Measurements from ENCODE around the gene PKN2. TPM values are rescaled to one million over a fixed set of nuclear protein-coding genes. Genes with fewer than 3 reads are reported as not detected.

Gene PKN2
- 34.6 TPM for total RNA-seq

DNA sequence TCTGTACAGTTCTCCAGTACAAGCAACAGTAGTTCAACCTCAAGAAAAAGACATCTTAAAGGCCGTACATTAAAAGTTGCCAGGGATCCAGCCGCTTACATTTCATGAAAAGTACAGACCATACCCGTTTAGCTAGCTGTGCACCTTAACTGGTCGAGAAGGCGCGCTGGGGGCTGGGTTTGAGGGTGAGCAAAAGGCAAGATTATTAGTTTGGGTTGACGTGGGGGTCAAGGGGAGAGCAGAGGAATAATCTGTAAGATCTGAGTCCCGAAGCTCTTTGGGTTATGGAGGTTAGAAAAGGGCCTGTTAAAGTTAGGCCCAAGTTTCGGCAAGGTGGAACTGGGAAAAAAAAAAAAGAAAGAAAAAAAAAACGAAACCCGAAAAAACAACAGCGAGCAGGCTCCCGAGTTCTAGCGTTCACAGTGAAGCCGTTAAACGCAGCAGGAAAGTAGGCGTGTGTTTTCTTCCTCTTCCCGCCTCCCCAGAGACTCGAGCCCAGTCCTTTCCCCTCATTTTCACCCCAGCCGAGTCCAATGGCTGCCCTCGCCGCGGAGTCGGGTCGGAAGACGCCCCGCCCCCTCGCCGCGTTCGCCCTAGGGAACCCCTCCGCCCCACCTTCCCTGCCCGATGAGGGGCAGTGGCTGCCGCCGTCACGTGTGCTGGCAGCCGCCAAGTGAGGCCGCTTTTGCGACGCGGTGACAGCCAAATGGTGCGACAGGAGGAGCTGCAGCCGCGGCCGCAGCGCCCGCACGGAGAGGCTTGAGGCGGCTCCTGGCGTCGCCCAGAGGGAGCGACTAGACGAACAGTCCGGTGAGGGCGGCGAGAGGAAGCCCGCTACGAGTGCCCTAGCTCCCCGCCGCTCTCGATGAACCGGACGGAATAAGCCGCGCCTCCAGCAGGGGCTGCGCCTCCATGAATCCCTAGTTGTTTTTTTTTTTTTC, at the start of gene PKN2:
Gene PKN2 (plus strand): TSS at position 733 of the 941 bp plus-strand sequence. CDS start 308 bp downstream, outside the sequence.
- peak; percentile 98 for DNase-seq (ENCODE audit: low spot score)

DNA sequence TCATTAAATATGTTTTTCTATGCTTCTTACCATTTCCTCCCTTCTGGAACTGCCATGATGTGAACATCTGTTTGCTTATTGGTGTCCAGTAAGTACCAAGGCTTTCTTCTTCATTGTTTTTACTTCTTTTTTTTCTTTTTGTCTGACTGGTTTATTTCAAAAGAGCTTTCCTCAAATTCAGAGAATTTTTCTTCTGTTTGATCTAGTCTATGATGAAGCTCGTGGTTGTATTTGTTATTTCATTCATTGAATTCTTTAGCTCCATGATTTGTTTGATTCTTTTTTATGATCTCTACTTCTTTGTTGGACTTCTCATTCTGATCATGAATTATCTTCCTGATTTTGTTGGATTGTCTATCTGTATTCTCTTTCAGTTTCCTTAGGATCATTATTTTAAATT, 49.5 kb upstream of the PKN2 start:
- no peak for DNase-seq (ENCODE audit: low spot score)

DNA sequence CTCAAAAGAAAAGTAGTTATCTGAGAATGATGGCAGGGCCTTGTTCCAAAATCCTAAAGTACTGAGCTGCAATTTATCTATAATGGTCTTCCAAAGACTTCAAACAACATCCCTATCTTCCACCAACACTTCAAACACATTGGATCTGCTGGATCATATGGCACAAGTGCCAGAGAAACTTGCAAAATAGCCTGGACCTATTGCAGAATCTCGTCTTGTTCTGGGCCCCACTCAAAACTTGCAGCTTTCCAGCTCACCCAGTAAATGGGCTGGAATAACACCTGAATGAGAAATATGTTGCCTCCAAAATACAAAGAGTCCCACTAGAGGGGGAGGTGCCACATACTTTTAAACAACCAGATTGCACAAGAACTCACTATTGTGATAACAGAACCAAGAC, 44.0 kb upstream of the PKN2 start:
- no peak for DNase-seq (ENCODE audit: low spot score)

DNA sequence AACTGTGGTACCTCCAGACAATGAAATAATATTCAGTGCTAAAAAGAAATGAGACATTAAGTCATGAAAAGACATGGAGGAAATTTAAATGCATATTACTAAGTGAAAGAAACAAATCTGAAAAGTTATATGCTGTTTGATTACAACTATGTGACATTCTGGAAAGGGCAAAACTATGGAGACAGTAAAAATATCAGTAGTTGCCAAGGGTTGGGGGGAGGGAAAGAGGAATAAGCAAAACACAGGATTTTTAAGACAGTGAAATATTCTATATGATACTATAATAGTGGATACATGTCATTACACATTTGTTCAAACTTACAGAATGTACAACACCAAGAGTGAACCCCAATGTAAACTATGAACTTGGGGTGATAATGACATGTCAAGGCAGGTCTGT, 38.2 kb upstream of the PKN2 start:
- no peak for DNase-seq (ENCODE audit: low spot score)

GRCh38 chr1:88646476-88647248, 37.4 kb upstream of the PKN2 start:
- no peak for DNase-seq (ENCODE audit: low spot score)

DNA sequence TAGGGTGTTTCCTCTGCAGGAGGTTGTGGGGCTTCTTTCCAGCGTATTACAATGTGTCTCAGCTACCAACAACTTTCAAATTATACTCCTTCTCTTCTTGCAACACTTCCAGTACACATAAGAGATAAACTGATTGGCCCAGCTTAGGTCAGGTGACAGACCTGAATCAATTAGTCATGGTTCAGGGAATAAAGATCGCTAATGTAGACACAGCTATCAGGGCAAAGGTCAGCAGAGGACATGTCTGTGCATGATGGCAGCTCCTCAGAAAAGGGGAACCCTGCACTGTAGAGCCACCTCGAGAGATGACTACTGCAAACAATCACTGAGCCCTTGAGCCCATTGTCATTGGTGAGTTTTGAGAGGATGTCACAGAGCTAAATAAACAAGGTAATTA, 36.8 kb upstream of the PKN2 start:
- no peak for DNase-seq (ENCODE audit: low spot score)

DNA sequence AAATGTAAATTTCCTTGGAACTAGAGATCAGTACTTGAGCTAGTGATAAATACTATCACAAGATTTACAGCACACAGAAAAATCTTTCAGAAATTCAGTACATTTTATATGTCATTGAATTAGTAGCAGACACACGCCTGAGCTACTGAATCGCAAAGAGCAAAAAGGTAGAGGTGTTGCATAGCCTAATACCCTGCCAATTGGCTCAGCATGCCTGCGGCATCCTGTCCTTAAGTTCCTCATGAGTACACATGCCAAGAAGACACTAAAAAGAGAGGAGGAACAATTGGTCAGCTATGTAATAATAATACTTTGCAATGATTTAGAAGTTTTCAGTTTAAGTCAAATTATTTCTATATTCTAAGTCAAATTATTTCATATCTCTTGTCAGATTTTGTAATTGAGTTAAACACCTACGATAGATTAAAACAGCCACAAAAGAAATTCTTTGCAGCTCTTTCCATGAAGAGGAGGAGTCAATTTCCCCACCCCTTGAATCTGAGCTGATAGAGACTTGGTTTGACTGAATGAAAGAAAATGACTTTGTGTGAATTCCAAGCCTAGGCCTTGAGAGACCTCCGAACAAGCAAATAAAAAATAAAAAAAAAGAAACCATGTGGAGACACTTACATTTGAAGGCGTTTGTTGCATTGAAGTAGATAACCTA, 36.2 kb upstream of the PKN2 start:
- no peak for DNase-seq (ENCODE audit: low spot score)

DNA sequence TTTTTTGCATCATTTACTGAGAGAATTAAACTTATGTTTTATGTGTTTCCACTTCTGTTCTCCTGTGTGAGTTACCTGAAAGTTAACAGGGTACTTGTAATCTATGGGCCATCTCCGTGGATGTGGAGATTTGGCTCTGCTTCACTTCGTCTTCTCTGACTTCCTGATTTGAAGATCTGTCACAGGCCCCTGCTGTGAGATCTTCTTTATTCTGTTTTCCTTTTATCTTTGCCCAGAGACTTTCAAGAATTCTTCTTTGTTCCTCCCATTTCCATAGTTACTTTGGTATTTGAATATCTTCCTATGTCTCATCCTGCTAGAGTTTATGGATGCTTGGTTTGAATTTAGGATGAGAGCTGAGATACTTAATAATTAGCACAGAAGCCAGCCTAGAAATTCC, 35.4 kb upstream of the PKN2 start:
- DNase-seq (ENCODE audit: low spot score), result no peak

DNA sequence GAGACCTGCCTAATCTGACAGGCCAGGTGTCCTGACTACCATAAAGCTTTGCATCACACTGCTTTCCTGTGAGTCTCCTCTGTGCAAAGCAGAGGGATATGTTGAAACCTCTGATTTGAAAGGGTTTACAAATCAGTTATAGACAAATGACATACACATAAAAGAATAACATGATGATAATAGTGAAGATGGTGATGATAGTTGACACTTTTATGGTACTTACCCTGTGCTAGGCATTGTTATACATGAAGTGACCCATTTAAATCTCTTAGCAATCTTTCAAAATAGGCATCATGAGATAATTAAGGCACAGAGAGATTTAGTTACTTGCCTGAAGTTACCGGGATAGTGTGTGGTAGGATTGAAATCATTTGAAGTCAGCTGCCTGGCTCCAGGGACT, 34.1 kb upstream of the PKN2 start:
- DNase-seq (ENCODE audit: low spot score), result no peak

DNA sequence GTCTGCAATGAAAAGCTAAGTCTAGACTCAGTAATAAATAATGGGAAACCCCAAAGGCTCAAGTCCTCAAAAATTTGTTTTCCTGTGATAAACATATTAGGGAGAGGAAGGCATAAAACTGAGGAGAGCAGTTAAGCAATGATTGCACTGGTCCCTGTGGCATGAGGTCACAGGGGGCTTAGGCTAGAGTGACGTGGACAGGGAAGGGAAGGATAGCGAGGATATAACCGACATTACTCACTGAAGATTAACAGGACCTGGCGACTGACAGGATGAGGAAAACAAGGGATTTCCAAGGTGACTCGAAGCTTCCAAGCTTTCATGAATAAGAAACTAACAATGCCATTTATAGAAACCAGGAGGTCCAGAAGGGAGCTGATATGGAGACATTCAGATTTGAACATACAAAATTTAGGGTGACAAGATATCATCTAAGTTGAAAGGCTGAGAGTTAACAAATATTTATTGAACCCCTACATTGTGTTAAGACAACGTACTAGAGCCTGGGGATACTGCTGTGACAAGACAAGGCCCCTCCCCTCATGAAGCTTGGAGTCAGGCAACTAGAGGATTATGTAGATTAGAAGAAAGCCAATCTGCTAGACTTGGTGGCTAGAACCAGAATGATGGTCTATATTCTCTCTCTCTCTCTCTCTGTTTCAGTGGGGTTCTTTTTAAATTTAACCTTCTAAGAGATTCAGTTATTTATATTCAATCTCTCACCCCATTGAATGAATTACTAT, 33.2 kb upstream of the PKN2 start:
- no peak for DNase-seq (ENCODE audit: low spot score)

DNA sequence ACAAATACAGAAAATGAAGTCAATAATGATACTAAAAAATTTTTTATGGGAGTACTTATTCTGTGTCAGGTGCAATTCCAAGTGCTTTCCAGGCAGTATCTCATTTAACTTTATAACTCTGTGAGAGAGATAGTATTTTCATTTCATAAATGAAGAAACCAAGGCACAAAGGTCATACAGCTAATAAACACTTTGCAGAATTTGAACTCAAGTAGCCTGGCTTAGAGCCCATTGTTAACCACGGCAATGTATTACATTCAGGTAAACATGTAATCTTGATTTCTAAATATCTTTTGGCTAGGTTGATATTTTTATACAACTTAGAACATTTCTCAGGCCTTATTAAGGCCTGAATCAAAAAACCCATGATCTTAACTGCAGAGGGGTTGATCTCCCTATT, 28.9 kb upstream of the PKN2 start:
- no peak for DNase-seq (ENCODE audit: low spot score)

- no peak for DNase-seq (ENCODE audit: low spot score)
Measured at GRCh38 chr1:88655685-88656299, 28.3 kb upstream of the PKN2 start.

DNA sequence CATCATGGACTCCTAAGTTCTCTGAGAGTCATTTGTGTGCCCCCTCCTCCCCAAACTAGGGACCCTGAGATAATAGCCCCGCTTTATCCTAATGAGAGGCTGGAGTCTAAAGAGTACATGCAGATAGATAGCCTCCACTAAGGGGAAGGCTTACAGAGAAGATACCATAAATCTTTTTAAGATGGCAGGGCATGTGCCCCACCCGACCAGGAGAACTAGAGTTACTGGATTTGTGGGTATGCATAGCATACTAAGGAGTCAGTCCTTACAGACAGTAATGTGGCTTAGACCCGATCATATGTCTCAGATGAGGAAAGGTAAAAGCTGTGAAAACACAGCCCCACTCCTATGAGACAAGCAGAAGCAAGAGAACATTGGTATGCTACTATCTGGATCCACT, 25.7 kb upstream of the PKN2 start:
- DNase-seq (ENCODE audit: low spot score), result no peak

GRCh38 chr1:88659552-88659951, 24.5 kb upstream of the PKN2 start:
- DNase-seq (ENCODE audit: low spot score), result no peak

DNA sequence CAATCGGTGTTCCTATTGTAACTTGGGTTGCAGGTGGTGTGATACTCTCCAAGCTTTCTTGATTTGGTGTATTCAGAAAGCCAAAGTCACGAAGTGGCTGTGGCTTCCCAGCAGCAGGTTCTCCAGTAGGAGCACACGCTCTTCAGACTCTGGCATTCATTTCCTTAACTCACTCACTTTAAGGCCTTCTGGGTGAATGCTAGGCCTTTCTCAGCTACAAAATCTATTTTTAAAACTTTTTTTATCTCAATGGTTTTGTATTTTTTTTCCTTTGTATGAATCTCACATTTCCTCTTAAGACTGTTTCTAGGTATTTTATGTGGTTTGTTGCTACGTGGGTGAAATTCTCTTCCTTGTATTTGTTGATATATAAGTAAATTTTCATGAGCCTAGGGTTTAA, 22.9 kb upstream of the PKN2 start:
- DNase-seq (ENCODE audit: low spot score), result no peak

- no peak for DNase-seq (ENCODE audit: low spot score)
Measured at GRCh38 chr1:88661951-88662699, 21.9 kb upstream of the PKN2 start.

DNA sequence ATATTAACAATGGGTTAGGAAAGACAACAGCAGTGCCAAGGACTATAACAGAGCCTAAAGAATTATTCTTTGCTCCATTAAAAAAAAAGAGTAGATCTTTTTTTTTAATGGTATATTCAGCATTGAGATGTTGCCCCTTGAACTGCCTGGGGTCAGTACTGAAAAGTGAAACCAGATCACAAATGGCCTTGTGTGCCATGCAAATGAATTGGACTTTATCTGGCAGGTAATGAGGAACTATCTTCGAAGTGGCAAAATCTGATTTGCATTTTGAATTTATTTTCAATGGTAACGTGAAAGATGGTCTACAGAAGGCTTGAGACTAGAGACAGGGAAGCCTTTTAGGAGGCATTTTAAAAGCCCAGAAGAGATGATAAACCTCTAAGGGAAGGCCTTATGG, 21.4 kb upstream of the PKN2 start:
- no peak for DNase-seq (ENCODE audit: low spot score)

DNA sequence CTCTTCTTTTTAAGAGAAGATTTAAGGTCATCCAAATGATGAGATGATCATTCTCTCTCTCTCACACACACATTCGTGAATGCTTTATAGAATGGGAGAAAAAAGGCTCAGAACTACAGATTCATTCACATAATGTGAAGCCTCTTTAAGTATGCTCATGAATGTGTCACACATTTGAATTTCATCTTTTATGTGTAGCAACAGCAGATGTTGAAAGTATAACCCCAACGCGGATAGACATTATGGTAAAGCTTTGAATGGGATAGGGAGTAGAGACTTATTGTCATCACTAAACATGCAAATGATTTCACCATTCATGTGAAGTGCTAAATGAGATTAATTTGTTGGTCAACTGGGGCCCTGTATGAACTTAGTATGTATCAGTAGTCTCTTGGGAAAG, 15.7 kb upstream of the PKN2 start:
- no peak for DNase-seq (ENCODE audit: low spot score)

DNA sequence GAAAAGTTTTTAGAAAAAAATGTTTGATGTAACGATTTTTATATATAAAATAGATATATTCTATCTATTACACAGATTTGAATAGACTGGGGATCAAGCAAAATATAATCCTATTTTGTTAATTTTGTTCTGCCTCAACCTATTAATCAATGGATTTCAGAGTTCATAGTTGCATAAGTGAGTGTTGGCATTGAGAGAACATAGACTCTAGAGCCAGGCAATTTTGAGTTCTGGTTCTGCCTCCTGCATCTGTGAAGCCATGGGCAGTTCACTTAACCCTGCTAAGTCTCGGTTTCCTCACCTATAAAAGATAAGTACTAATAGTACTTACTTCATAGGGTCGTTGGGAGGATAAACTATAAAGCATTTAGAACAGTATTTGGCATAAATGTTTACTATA, 13.6 kb upstream of the PKN2 start:
- DNase-seq (ENCODE audit: low spot score), result no peak

- DNase-seq (ENCODE audit: low spot score), result no peak
Measured at GRCh38 chr1:88673446-88673845, 10.6 kb upstream of the PKN2 start.

DNA sequence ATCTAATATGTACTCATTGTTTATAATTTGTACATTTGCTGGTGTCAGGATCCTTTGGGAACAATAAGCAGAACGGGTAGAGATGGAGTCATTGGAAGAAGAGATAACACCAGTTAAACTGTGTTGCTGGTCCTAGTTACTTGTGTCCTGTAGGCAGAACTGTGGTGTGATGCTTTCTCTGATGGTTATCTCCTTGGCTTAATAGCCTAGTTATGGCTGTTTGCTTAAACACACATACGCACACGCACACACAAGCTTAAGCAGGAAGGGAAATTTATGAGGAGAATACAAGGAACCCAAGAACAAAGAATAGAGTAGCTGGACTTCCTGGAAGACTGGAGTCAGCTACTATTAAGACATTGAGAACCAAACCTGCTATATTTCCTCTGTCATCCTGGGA, 5.7 kb upstream of the PKN2 start:
- no peak for DNase-seq (ENCODE audit: low spot score)

All from mucosa of gallbladder (tissue), 1 donor.